ENCODE results near the gene BMF. TPM values are rescaled to one million over a fixed set of nuclear protein-coding genes. Genes with fewer than 3 reads are reported as not detected.

BMF gene
- total RNA-seq, 1 experiment from 2014 or later = 6.7 TPM

GRCh38 chr15:40060236-40060961, 48.3 kb downstream of the BMF start:
- H3K27ac ChIP-seq = no peak overlapping the region
- no peak overlapping the region for H3K4me3 ChIP-seq
- no peaks in the 10 kb centered on the region for H3K9me3 ChIP-seq (replicated peaks)
- H3K4me1 ChIP-seq = peaks cover 31% of the 10 kb centered on the region
- H3K36me3 ChIP-seq = no peaks in the 10 kb centered on the region
- DNase-seq = no peak
- no peaks in the 10 kb centered on the region for H3K27me3 ChIP-seq

GRCh38 chr15:40059821-40060220, 48.9 kb downstream of the BMF start:
- H3K27me3 ChIP-seq = no peaks in the 10 kb centered on the region
- DNase-seq = no peak

GRCh38 chr15:40058476-40059140, 50.1 kb downstream of the BMF start:
- Histone ChIP-seq H3K36me3 (no peaks in the 10 kb centered on the region), H3K4me3 (no peak overlapping the region), H3K27me3 (no peaks in the 10 kb centered on the region), H3K9me3 (replicated peaks) (no peaks in the 10 kb centered on the region), H3K27ac (no peak overlapping the region), H3K4me1 (peaks cover 33% of the 10 kb centered on the region)
- no peak for DNase-seq

More at GRCh38 chr15:40059821-40060220, 48.9 kb downstream of the BMF start:
- H3K27ac ChIP-seq = no peak overlapping the region
- H3K9me3 ChIP-seq (replicated peaks) = no peaks in the 10 kb centered on the region
- peaks cover 33% of the 10 kb centered on the region for H3K4me1 ChIP-seq
- H3K4me3 ChIP-seq = no peak overlapping the region
- H3K36me3 ChIP-seq = no peaks in the 10 kb centered on the region

GRCh38 chr15:40055576-40056293, 52.9 kb downstream of the BMF start:
- Histone ChIP-seq H3K4me1 (peaks cover 34% of the 10 kb centered on the region), H3K27me3 (no peaks in the 10 kb centered on the region), H3K9me3 (replicated peaks) (no peaks in the 10 kb centered on the region), H3K4me3 (no peak overlapping the region), H3K27ac (no peak overlapping the region), H3K36me3 (no peaks in the 10 kb centered on the region)
- DNase-seq = no peak

- no peak overlapping the region for H3K27ac ChIP-seq
- DNase-seq = peak; percentile 90 to 94
These were observed 53.7 kb downstream of the BMF start for GRCh38 chr15:40054855-40055575.

GRCh38 chr15:40054605-40054854, 54.1 kb downstream of the BMF start:
- peaks cover 34% of the 10 kb centered on the region for H3K4me1 ChIP-seq
- no peaks in the 10 kb centered on the region for H3K9me3 ChIP-seq (replicated peaks)
- DNase-seq = no peak
- no peak overlapping the region for H3K4me3 ChIP-seq
- H3K27me3 ChIP-seq = no peaks in the 10 kb centered on the region
- H3K27ac ChIP-seq = no peak overlapping the region
- no peaks in the 10 kb centered on the region for H3K36me3 ChIP-seq

More at GRCh38 chr15:40054855-40055575, 53.7 kb downstream of the BMF start:
- Histone ChIP-seq H3K36me3 (no peaks in the 10 kb centered on the region), H3K4me1 (peaks cover 34% of the 10 kb centered on the region), H3K9me3 (replicated peaks) (no peaks in the 10 kb centered on the region), H3K4me3 (no peak overlapping the region), H3K27me3 (no peaks in the 10 kb centered on the region)

GRCh38 chr15:40053831-40054604, 54.7 kb downstream of the BMF start:
- H3K9me3 ChIP-seq (replicated peaks) = no peaks in the 10 kb centered on the region
- no peak overlapping the region for H3K4me3 ChIP-seq
- H3K27me3 ChIP-seq = no peaks in the 10 kb centered on the region
- peaks cover 35% of the 10 kb centered on the region for H3K4me1 ChIP-seq
- DNase-seq = no peak
- no peaks in the 10 kb centered on the region for H3K36me3 ChIP-seq
- no peak overlapping the region for H3K27ac ChIP-seq

- Histone ChIP-seq H3K27me3 (no peaks in the 10 kb centered on the region), H3K27ac (no peak overlapping the region), H3K4me1 (peaks cover 40% of the 10 kb centered on the region), H3K9me3 (replicated peaks) (no peaks in the 10 kb centered on the region), H3K4me3 (no peak overlapping the region), H3K36me3 (no peaks in the 10 kb centered on the region)
- DNase-seq = no peak
These were observed 55.4 kb downstream of the BMF start for GRCh38 chr15:40053079-40053830.

- Histone ChIP-seq H3K27me3 (no peaks in the 10 kb centered on the region), H3K4me3 (no peak overlapping the region), H3K27ac (no peak overlapping the region), H3K36me3 (no peaks in the 10 kb centered on the region), H3K4me1 (peaks cover 47% of the 10 kb centered on the region), H3K9me3 (replicated peaks) (no peaks in the 10 kb centered on the region)
- DNase-seq = peak in 1 of 2 experiments; percentile 43
These were observed 56.1 kb downstream of the BMF start for GRCh38 chr15:40052604-40053003.

- H3K27me3 ChIP-seq = no peaks in the 10 kb centered on the region
- no peak for DNase-seq
- no peaks in the 10 kb centered on the region for H3K36me3 ChIP-seq
- no peak overlapping the region for H3K27ac ChIP-seq
- H3K4me1 ChIP-seq = peaks cover 54% of the 10 kb centered on the region
- no peak overlapping the region for H3K4me3 ChIP-seq
- no peaks in the 10 kb centered on the region for H3K9me3 ChIP-seq (replicated peaks)
These were observed 56.9 kb downstream of the BMF start for GRCh38 chr15:40051616-40052415.

GRCh38 chr15:40050788-40051470, 57.8 kb downstream of the BMF start:
- no peak overlapping the region for H3K4me3 ChIP-seq

GRCh38 chr15:40048926-40049475, 59.7 kb downstream of the BMF start:
- Histone ChIP-seq H3K27ac (no peak overlapping the region), H3K4me3 (no peak overlapping the region), H3K4me1 (peaks cover 50% of the 10 kb centered on the region), H3K27me3 (no peaks in the 10 kb centered on the region), H3K9me3 (replicated peaks) (no peaks in the 10 kb centered on the region), H3K36me3 (no peaks in the 10 kb centered on the region)
- DNase-seq = no peak

More at GRCh38 chr15:40050788-40051470, 57.8 kb downstream of the BMF start:
- Histone ChIP-seq H3K27ac (no peak overlapping the region), H3K4me1 (peaks cover 56% of the 10 kb centered on the region), H3K36me3 (no peaks in the 10 kb centered on the region), H3K9me3 (replicated peaks) (no peaks in the 10 kb centered on the region), H3K27me3 (no peaks in the 10 kb centered on the region)
- DNase-seq = peak in 1 of 2 experiments; percentile 24

Data from SJCRH30 (cell line).